Liver (tissue), 9 donors: Measurements from ENCODE around the gene NKAIN2. TPM values are rescaled to one million over a fixed set of nuclear protein-coding genes. Genes with fewer than 3 reads are reported as not detected.

Experiments
- DNase-seq: peaks from one replicate; pipeline ENCODE4 v3.0.0-alpha.2; 2017; ENCODE audit warnings: low spot score
- H3K27ac ChIP-seq, 2 donors: one replicate each; pipeline ENCODE4 v1.7.0; 2013; ENCODE audit warnings: inconsistent platforms in 2 of 2, low read length in 2 of 2, control low read depth in 1 of 2, low read depth in 1 of 2, mild to moderate bottlenecking in 1 of 2
- H3K27me3 ChIP-seq, 4 donors: one replicate each; pipeline versions ENCODE4 v1.6.1 to v1.7.0; 2013; ENCODE audit warnings: low read length in 3 of 4, inconsistent platforms in 1 of 4, mild to moderate bottlenecking in 1 of 4, moderate library complexity in 1 of 4; ENCODE audit not compliant: control insufficient read depth in 4 of 4, insufficient read depth in 4 of 4
- H3K36me3 ChIP-seq, 4 donors: one replicate each; pipeline versions ENCODE4 v1.6.1 to v1.7.0; 2013; ENCODE audit warnings: low read length in 3 of 4, mild to moderate bottlenecking in 3 of 4, low read depth in 1 of 4, moderate library complexity in 1 of 4; ENCODE audit not compliant: control insufficient read depth in 4 of 4, insufficient read depth in 3 of 4
- H3K4me1 ChIP-seq, 4 donors: one replicate each; pipeline versions ENCODE4 v1.6.1 to v1.7.0; 2013; ENCODE audit warnings: low read length in 3 of 4, mild to moderate bottlenecking in 3 of 4, moderate library complexity in 1 of 4; ENCODE audit not compliant: control insufficient read depth in 4 of 4, insufficient read depth in 4 of 4
- H3K4me3 ChIP-seq, 3 donors: one replicate each; pipeline versions ENCODE4 v1.6.1 to v1.7.0; 2013; ENCODE audit warnings: low read length in 3 of 3, control low read depth in 1 of 3, low read depth in 1 of 3, mild to moderate bottlenecking in 1 of 3
- H3K9ac ChIP-seq, 2 donors: one replicate each; pipeline ENCODE4 v1.7.0; 2013; ENCODE audit warnings: low read length in 2 of 2, mild to moderate bottlenecking in 2 of 2, moderate library complexity in 2 of 2, control low read depth in 1 of 2, low read depth in 1 of 2
- H3K9me3 ChIP-seq, 4 donors: one replicate each; pipeline versions ENCODE4 v1.6.1 to v1.7.0; 2013; ENCODE audit warnings: low read length in 3 of 4; ENCODE audit not compliant: control insufficient read depth in 4 of 4
- ATF3 ChIP-seq: IDR thresholded peaks from 2 replicates; pipeline ENCODE4 v1.6.1; 2016; ENCODE audit warnings: antibody characterized with exemption
- CTCF ChIP-seq: fragments of 150-350 bp; IDR thresholded peaks from 2 replicates; pipeline ENCODE4 v1.5.1; 2017; ENCODE audit warnings: improper control_type of control experiment, low read depth, low read length; ENCODE audit not compliant: missing input control
- EGR1 ChIP-seq, 2 donors: IDR thresholded peaks; 2 replicates each; pipeline ENCODE4 v1.6.1; 2016 to 2018; ENCODE audit warnings: antibody characterized with exemption in 2 of 2, low read depth in 2 of 2
- FOXA1 ChIP-seq: IDR thresholded peaks from 2 replicates; pipeline ENCODE4 v1.6.1; 2016; ENCODE audit warnings: antibody characterized with exemption
- FOXA2 ChIP-seq: IDR thresholded peaks from 2 replicates; pipeline ENCODE4 v1.6.1; 2016; ENCODE audit warnings: antibody characterized with exemption
- GABPA ChIP-seq, 2 donors: IDR thresholded peaks in 1 of 2; conservative IDR thresholded peaks in 1 of 2; 2 replicates each; pipeline ENCODE4 v1.6.1; 2016; ENCODE audit warnings: antibody characterized with exemption in 2 of 2, mild to moderate bottlenecking in 1 of 2, moderate library complexity in 1 of 2
- HNF4A ChIP-seq, 2 donors: conservative IDR thresholded peaks; 2 replicates each; pipeline ENCODE4 v1.6.1; 2016; ENCODE audit warnings: antibody characterized with exemption in 2 of 2, mild to moderate bottlenecking in 2 of 2
- HNF4G ChIP-seq: IDR thresholded peaks from 2 replicates; pipeline ENCODE4 v1.6.1; 2016; ENCODE audit warnings: antibody characterized with exemption
- JUND ChIP-seq, 2 donors: IDR thresholded peaks; 2 replicates each; pipeline ENCODE4 v1.6.1; 2016; ENCODE audit warnings: antibody characterized with exemption in 2 of 2
- MAX ChIP-seq: IDR thresholded peaks from 2 replicates; pipeline ENCODE4 v1.6.1; 2016; ENCODE audit warnings: antibody characterized with exemption
- NR2F2 ChIP-seq: IDR thresholded peaks from 2 replicates; pipeline ENCODE4 v1.6.1; 2016; ENCODE audit warnings: antibody characterized with exemption
- RAD21 ChIP-seq, 2 donors: IDR thresholded peaks; 2 replicates each; pipeline ENCODE4 v1.6.1; 2016; ENCODE audit warnings: antibody characterized with exemption in 2 of 2, mild to moderate bottlenecking in 2 of 2
- REST ChIP-seq: IDR thresholded peaks from 2 replicates; pipeline ENCODE4 v1.6.1; 2016; ENCODE audit warnings: antibody characterized with exemption, mild to moderate bottlenecking
- RXRA ChIP-seq, 2 donors: IDR thresholded peaks; 2 replicates each; pipeline ENCODE4 v1.6.1; 2017 to 2018; ENCODE audit warnings: antibody characterized with exemption in 2 of 2, mild to moderate bottlenecking in 1 of 2
- SP1 ChIP-seq: IDR thresholded peaks from 2 replicates; pipeline ENCODE4 v1.6.1; 2018; ENCODE audit warnings: antibody characterized with exemption, mild to moderate bottlenecking
- TAF1 ChIP-seq: conservative IDR thresholded peaks from 2 replicates; pipeline ENCODE4 v1.6.1; 2016; ENCODE audit warnings: antibody characterized with exemption, mild to moderate bottlenecking
- YY1 ChIP-seq: IDR thresholded peaks from 2 replicates; pipeline ENCODE4 v1.6.1; 2016; ENCODE audit warnings: antibody characterized with exemption, mild to moderate bottlenecking
- ZBTB33 ChIP-seq: IDR thresholded peaks from 2 replicates; pipeline ENCODE4 v1.6.1; 2016; ENCODE audit warnings: antibody characterized with exemption
- WGBS: extraction: QIAGEN DNeasy Blood & Tissue Kit; methylation state at CpG from one replicate; pipeline ENCODE4 v1.1.7; 2013; 5-methylcytosine and 5-hydroxymethylcytosine counted together
- polyA plus RNA-seq, 2 donors: library from polyadenylated mRNA; stranded (reverse) in 1 of 2; unstranded in 1 of 2; fragments of 200-250 nt in 1 of 2; fragments of >200 nt in 1 of 2; fragmentation: Nextera tagmentation in 1 of 2; extraction: Ambion mirVana in 1 of 2; gene quantifications; one replicate each; pipeline versions ENCODE4 v1.2.1 to v1.2.3, GENCODE V29; 2013 to 2015
- total RNA-seq, 2 donors: library from RNA; depleted of rRNA; stranded (reverse); fragments of >200 nt; gene quantifications; one replicate each; pipeline ENCODE4 v1.2.3, GENCODE V29; 2014
- donor health status: healthy.
- donor health status: healthy.
- donor health status: healthy.
- donor health status: healthy.
- donor health status: healthy.

The NKAIN2 gene
- total and polyA plus RNA-seq, 4 donors, result 0.05 to 0.14 TPM; not detected in 2

GRCh38 chr6:124090491-124090890 is 286.8 kb downstream of the NKAIN2 start:
- Histone ChIP-seq H3K36me3 (no peaks in the 10 kb centered on the region), H3K4me1 (no peaks in the 10 kb centered on the region), H3K9me3 (no peaks in the 10 kb centered on the region), H3K9ac (no peak overlapping the region), H3K27me3 (no peaks in the 10 kb centered on the region), H3K4me3 (no peak overlapping the region), H3K27ac (no peak overlapping the region)
- DNase-seq, result no peak
- 66% methylated on average over 2 of the region's 2 CpGs for WGBS
- TF ChIP-seq NR2F2, result no peak
- no peak for TF ChIP-seq YY1
- no peak for TF ChIP-seq FOXA2

GRCh38 chr6:124099520-124099919 is 295.9 kb downstream of the NKAIN2 start:
- Histone ChIP-seq H3K27ac (no peak overlapping the region), H3K4me1 (no peaks in the 10 kb centered on the region), H3K36me3 (no peaks in the 10 kb centered on the region), H3K4me3 (no peak overlapping the region), H3K9me3 (no peaks in the 10 kb centered on the region), H3K27me3 (no peaks in the 10 kb centered on the region), H3K9ac (no peak overlapping the region)
- WGBS, result 76% methylated on average over 1 of the region's 1 CpG
- DNase-seq, result no peak
- no peak for TF ChIP-seq TAF1

GRCh38 chr6:124110514-124110913 is 306.8 kb downstream of the NKAIN2 start:
- 83% methylated on average over 4 of the region's 4 CpGs for WGBS

More at GRCh38 chr6:124110514-124110913, 306.8 kb downstream of the NKAIN2 start:
- DNase-seq, result no peak
- Histone ChIP-seq H3K9ac (no peak overlapping the region), H3K4me3 (no peak overlapping the region), H3K36me3 (no peaks in the 10 kb centered on the region), H3K4me1 (no peaks in the 10 kb centered on the region), H3K27ac (no peak overlapping the region), H3K9me3 (no peaks in the 10 kb centered on the region), H3K27me3 (no peaks in the 10 kb centered on the region)
- TF ChIP-seq RXRA (IDR thresholded peaks at IDR 0.05), result no peak
- TF ChIP-seq MAX, result no peak
- no peak for TF ChIP-seq FOXA1
- TF ChIP-seq HNF4A (conservative IDR thresholded peaks at IDR 0.05), result no peak
- no peak for TF ChIP-seq TAF1
- no peak for TF ChIP-seq CTCF
- TF ChIP-seq RAD21 (IDR thresholded peaks at IDR 0.05), result no peak
- TF ChIP-seq GABPA (IDR thresholded peaks at IDR 0.05 in 1 of 2, conservative IDR thresholded peaks at IDR 0.05 in 1 of 2), result no peak
- no peak for TF ChIP-seq JUND (IDR thresholded peaks at IDR 0.05)
- no peak for TF ChIP-seq EGR1 (IDR thresholded peaks at IDR 0.05; ENCODE audit: low read depth in 2 of 2)
- TF ChIP-seq ZBTB33, result no peak
- no peak for TF ChIP-seq YY1
- no peak for TF ChIP-seq REST
- no peak for TF ChIP-seq FOXA2
- TF ChIP-seq SP1, result no peak
- no peak for TF ChIP-seq ATF3
- TF ChIP-seq NR2F2, result no peak
- no peak for TF ChIP-seq HNF4G
